ENCODE results near the gene PLSCR5. TPM values are rescaled to one million over a fixed set of nuclear protein-coding genes. Genes with fewer than 3 reads are reported as not detected.
A peak's percentile ranks its signal among the peaks of the same experiment; 100 is the strongest.

The PLSCR5 gene
- not detected for total RNA-seq

GRCh38 chr3:146605106-146605505 lies at the start of gene PLSCR5:
TSS of gene PLSCR5 (minus strand) at chr3:146605346. CDS start at chr3:146605212, 134 bp downstream.
- intact Hi-C loops (cut with micrococcal nuclease), result no loop called here
- no peak within 1 kb of the TSS for H3K27ac Mint-ChIP-seq
- no peaks in the 10 kb centered on the region for H3K4me1 Mint-ChIP-seq (ENCODE audit: low read depth)
- H3K27me3 Mint-ChIP-seq (ENCODE audit: low read depth), result peaks cover 16% of the 10 kb centered on the region
- DNase-seq, result no peak
- no peaks in the 10 kb centered on the region for H3K9me3 Mint-ChIP-seq
- CTCF ChIA-PET, result no interaction called here
- no peaks in the 10 kb centered on the region for H3K36me3 Mint-ChIP-seq (ENCODE audit: low read depth)
- H3K4me3 Mint-ChIP-seq, result no peak within 1 kb of the TSS

GRCh38 chr3:146653978-146654377 lies 48.8 kb upstream of the PLSCR5 start:
- intact Hi-C loops (cut with micrococcal nuclease), result no loop called here
- no peaks in the 10 kb centered on the region for H3K4me1 Mint-ChIP-seq (ENCODE audit: low read depth)
- no peak overlapping the region for H3K4me3 Mint-ChIP-seq
- H3K9me3 Mint-ChIP-seq, result peaks cover 3% of the 10 kb centered on the region
- CTCF ChIA-PET, result no interaction called here
- H3K36me3 Mint-ChIP-seq (ENCODE audit: low read depth), result peaks cover 1% of the 10 kb centered on the region
- no peak for DNase-seq
- H3K27ac Mint-ChIP-seq, result no peak overlapping the region
- peaks cover 2% of the 10 kb centered on the region for H3K27me3 Mint-ChIP-seq (ENCODE audit: low read depth)

- Mint-ChIP-seq H3K4me1 (ENCODE audit: low read depth) (no peaks in the 10 kb centered on the region), H3K4me3 (no peak overlapping the region), H3K9me3 (no peaks in the 10 kb centered on the region), H3K36me3 (ENCODE audit: low read depth) (no peaks in the 10 kb centered on the region), H3K27me3 (ENCODE audit: low read depth) (no peaks in the 10 kb centered on the region), H3K27ac (no peak overlapping the region)
- CTCF ChIA-PET, result no interaction called here
- DNase-seq, result no peak
- intact Hi-C loops (cut with micrococcal nuclease), result no loop called here
Observed at GRCh38 chr3:146650691-146651442, 45.7 kb upstream of the PLSCR5 start.

GRCh38 chr3:146646261-146646660 lies 41.1 kb upstream of the PLSCR5 start:
- DNase-seq, result no peak
- Mint-ChIP-seq H3K27ac (no peak overlapping the region), H3K27me3 (ENCODE audit: low read depth) (no peaks in the 10 kb centered on the region), H3K4me1 (ENCODE audit: low read depth) (no peaks in the 10 kb centered on the region), H3K4me3 (no peak overlapping the region), H3K9me3 (no peaks in the 10 kb centered on the region), H3K36me3 (ENCODE audit: low read depth) (no peaks in the 10 kb centered on the region)
- intact Hi-C loops (cut with micrococcal nuclease), result loop anchor here (10.0 kb wide), 1 partner anchor 969 kb away; no protein-coding TSS in a partner anchor
- CTCF ChIA-PET, result no interaction called here

GRCh38 chr3:146640955-146641867 lies 36.1 kb upstream of the PLSCR5 start:
- no peak overlapping the region for H3K27ac Mint-ChIP-seq
- peak; percentile 19 for DNase-seq
- no peaks in the 10 kb centered on the region for H3K9me3 Mint-ChIP-seq
- no peaks in the 10 kb centered on the region for H3K4me1 Mint-ChIP-seq (ENCODE audit: low read depth)
- H3K27me3 Mint-ChIP-seq (ENCODE audit: low read depth), result peaks cover 3% of the 10 kb centered on the region
- intact Hi-C loops (cut with micrococcal nuclease), result loop anchor here (1.0 to 10.0 kb wide), 7 partner anchors 51 to 1436 kb away; no protein-coding TSS in a partner anchor
- H3K36me3 Mint-ChIP-seq (ENCODE audit: low read depth), result no peaks in the 10 kb centered on the region
- CTCF ChIA-PET, result interaction anchor here (0.6 to 1.8 kb wide), 9 partner anchors 17 to 821 kb away, joined by 3 to 17 read pairs (median 3); no protein-coding TSS in a partner anchor
- no peak overlapping the region for H3K4me3 Mint-ChIP-seq

GRCh38 chr3:146640361-146640760 lies 35.2 kb upstream of the PLSCR5 start:
- intact Hi-C loops (cut with micrococcal nuclease), result loop anchor here (1.0 to 10.0 kb wide), 5 partner anchors 50 to 1437 kb away; no protein-coding TSS in a partner anchor
- CTCF ChIA-PET, result interaction anchor here (0.9 to 1.8 kb wide), 3 partner anchors 54 to 451 kb away, joined by 3 to 17 read pairs (median 3); no protein-coding TSS in a partner anchor
- no peak overlapping the region for H3K27ac Mint-ChIP-seq
- H3K4me1 Mint-ChIP-seq (ENCODE audit: low read depth), result no peaks in the 10 kb centered on the region
- no peak overlapping the region for H3K4me3 Mint-ChIP-seq
- DNase-seq, result no peak
- H3K9me3 Mint-ChIP-seq, result no peaks in the 10 kb centered on the region
- no peaks in the 10 kb centered on the region for H3K36me3 Mint-ChIP-seq (ENCODE audit: low read depth)
- H3K27me3 Mint-ChIP-seq (ENCODE audit: low read depth), result peaks cover 3% of the 10 kb centered on the region

- H3K4me3 Mint-ChIP-seq, result no peak overlapping the region
- no peaks in the 10 kb centered on the region for H3K9me3 Mint-ChIP-seq
- H3K36me3 Mint-ChIP-seq (ENCODE audit: low read depth), result no peaks in the 10 kb centered on the region
- CTCF ChIA-PET, result interaction anchor here (0.7 to 1.6 kb wide), 3 partner anchors 9 to 48 kb away, joined by 3 to 5 read pairs (median 4); no protein-coding TSS in a partner anchor
- H3K4me1 Mint-ChIP-seq (ENCODE audit: low read depth), result no peaks in the 10 kb centered on the region
- intact Hi-C loops (cut with micrococcal nuclease), result no loop called here
- H3K27me3 Mint-ChIP-seq (ENCODE audit: low read depth), result peaks cover 4% of the 10 kb centered on the region
- no peak for DNase-seq
- H3K27ac Mint-ChIP-seq, result no peak overlapping the region
Observed at GRCh38 chr3:146638718-146639117, 33.6 kb upstream of the PLSCR5 start.

GRCh38 chr3:146637871-146638270 lies 32.7 kb upstream of the PLSCR5 start:
- H3K9me3 Mint-ChIP-seq, result no peaks in the 10 kb centered on the region
- H3K4me3 Mint-ChIP-seq, result no peak overlapping the region
- intact Hi-C loops (cut with micrococcal nuclease), result no loop called here
- CTCF ChIA-PET, result interaction anchor here (0.6 to 1.6 kb wide), 6 partner anchors 8 to 575 kb away, joined by 3 to 5 read pairs (median 4); no protein-coding TSS in a partner anchor
- no peak for DNase-seq
- H3K36me3 Mint-ChIP-seq (ENCODE audit: low read depth), result no peaks in the 10 kb centered on the region
- no peaks in the 10 kb centered on the region for H3K4me1 Mint-ChIP-seq (ENCODE audit: low read depth)
- peaks cover 10% of the 10 kb centered on the region for H3K27me3 Mint-ChIP-seq (ENCODE audit: low read depth)
- no peak overlapping the region for H3K27ac Mint-ChIP-seq

GRCh38 chr3:146636881-146637280 lies 31.7 kb upstream of the PLSCR5 start:
- CTCF ChIA-PET, result no interaction called here
- intact Hi-C loops (cut with micrococcal nuclease), result no loop called here
- H3K4me1 Mint-ChIP-seq (ENCODE audit: low read depth), result no peaks in the 10 kb centered on the region

GRCh38 chr3:146634346-146634745 lies 29.2 kb upstream of the PLSCR5 start:
- Mint-ChIP-seq H3K4me1 (ENCODE audit: low read depth) (no peaks in the 10 kb centered on the region), H3K27ac (no peak overlapping the region), H3K4me3 (no peak overlapping the region), H3K9me3 (no peaks in the 10 kb centered on the region), H3K27me3 (ENCODE audit: low read depth) (peaks cover 12% of the 10 kb centered on the region), H3K36me3 (ENCODE audit: low read depth) (no peaks in the 10 kb centered on the region)
- DNase-seq, result no peak
- CTCF ChIA-PET, result no interaction called here
- intact Hi-C loops (cut with micrococcal nuclease), result no loop called here

More at GRCh38 chr3:146636881-146637280, 31.7 kb upstream of the PLSCR5 start:
- no peak overlapping the region for H3K27ac Mint-ChIP-seq
- peaks cover 12% of the 10 kb centered on the region for H3K27me3 Mint-ChIP-seq (ENCODE audit: low read depth)
- no peak overlapping the region for H3K4me3 Mint-ChIP-seq
- no peak for DNase-seq
- H3K36me3 Mint-ChIP-seq (ENCODE audit: low read depth), result no peaks in the 10 kb centered on the region
- H3K9me3 Mint-ChIP-seq, result no peaks in the 10 kb centered on the region

- Mint-ChIP-seq H3K4me3 (no peak overlapping the region), H3K27me3 (ENCODE audit: low read depth) (peaks cover 7% of the 10 kb centered on the region), H3K36me3 (ENCODE audit: low read depth) (no peaks in the 10 kb centered on the region), H3K4me1 (ENCODE audit: low read depth) (peaks cover 7% of the 10 kb centered on the region), H3K27ac (no peak overlapping the region), H3K9me3 (no peaks in the 10 kb centered on the region)
- no peak for DNase-seq
- intact Hi-C loops (cut with micrococcal nuclease), result no loop called here
- CTCF ChIA-PET, result interaction anchor here (1.1 kb wide), 1 partner anchor 439 kb away, joined by 3 read pairs; no protein-coding TSS in a partner anchor
Observed at GRCh38 chr3:146628671-146629070, 23.5 kb upstream of the PLSCR5 start.

GRCh38 chr3:146626403-146627122 lies 21.4 kb upstream of the PLSCR5 start:
- H3K9me3 Mint-ChIP-seq, result no peaks in the 10 kb centered on the region

More at GRCh38 chr3:146626403-146627122, 21.4 kb upstream of the PLSCR5 start:
- intact Hi-C loops (cut with micrococcal nuclease), result no loop called here
- no peaks in the 10 kb centered on the region for H3K36me3 Mint-ChIP-seq (ENCODE audit: low read depth)
- CTCF ChIA-PET, result no interaction called here
- no peak overlapping the region for H3K27ac Mint-ChIP-seq
- peaks cover 7% of the 10 kb centered on the region for H3K4me1 Mint-ChIP-seq (ENCODE audit: low read depth)
- no peaks in the 10 kb centered on the region for H3K27me3 Mint-ChIP-seq (ENCODE audit: low read depth)
- no peak overlapping the region for H3K4me3 Mint-ChIP-seq
- DNase-seq, result no peak
